ENCODE data around the gene FCSK. TPM values are rescaled to one million over a fixed set of nuclear protein-coding genes. Genes with fewer than 3 reads are reported as not detected.

Gene FCSK
- total RNA-seq, 3 donors from 2014 or later: 30.1 to 47.4 (median 33.0) TPM

DNA sequence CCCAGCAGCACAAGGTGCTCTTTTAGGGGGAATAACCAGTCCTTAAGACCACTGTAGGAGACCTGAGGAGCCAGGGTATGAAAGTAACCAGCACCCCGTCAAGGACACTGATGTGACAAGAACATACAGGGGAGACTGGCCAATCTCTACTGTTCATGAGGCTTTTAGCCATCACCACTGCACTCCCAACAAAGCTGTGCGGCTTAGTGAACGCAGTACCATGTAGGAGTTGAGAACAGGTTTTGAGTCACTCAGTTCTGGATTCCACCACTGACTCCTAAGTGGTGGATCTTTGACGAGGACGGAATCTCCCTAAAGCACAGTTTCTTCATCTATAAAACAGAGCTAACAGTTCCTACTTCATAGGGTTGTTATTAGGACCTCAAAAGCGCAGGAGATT lies 42.1 kb downstream of the FCSK start:
- intact Hi-C loops (cut with DNase I, micrococcal nuclease): no loop called here
- TF ChIP-seq, protein P1, sequence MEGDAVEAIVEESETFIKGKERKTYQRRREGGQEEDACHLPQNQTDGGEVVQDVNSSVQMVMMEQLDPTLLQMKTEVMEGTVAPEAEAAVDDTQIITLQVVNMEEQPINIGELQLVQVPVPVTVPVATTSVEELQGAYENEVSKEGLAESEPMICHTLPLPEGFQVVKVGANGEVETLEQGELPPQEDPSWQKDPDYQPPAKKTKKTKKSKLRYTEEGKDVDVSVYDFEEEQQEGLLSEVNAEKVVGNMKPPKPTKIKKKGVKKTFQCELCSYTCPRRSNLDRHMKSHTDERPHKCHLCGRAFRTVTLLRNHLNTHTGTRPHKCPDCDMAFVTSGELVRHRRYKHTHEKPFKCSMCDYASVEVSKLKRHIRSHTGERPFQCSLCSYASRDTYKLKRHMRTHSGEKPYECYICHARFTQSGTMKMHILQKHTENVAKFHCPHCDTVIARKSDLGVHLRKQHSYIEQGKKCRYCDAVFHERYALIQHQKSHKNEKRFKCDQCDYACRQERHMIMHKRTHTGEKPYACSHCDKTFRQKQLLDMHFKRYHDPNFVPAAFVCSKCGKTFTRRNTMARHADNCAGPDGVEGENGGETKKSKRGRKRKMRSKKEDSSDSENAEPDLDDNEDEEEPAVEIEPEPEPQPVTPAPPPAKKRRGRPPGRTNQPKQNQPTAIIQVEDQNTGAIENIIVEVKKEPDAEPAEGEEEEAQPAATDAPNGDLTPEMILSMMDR (IDR thresholded peaks at IDR 0.05): no peak

DNA sequence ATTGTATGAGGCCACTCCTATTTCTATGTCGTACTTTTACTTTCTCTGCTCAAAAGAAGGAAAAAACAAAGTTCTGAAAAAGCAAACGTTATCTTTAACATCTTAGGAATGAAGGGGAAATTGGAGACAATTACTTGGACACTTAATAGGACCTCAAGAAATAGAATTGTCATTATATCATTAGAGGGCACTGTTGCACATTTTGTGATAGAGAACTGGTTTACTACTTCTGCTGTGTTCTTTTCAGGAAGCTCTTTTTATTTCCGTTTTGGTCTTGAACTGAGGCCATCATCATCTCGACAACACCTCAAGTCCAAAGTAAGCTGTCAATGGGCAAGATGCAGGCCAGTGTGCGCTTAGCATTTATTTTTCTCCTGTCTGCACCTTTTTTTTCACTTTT lies 54.4 kb downstream of the FCSK start:
- no peak for DNase-seq
- intact Hi-C loops (cut with DNase I, micrococcal nuclease): no loop called here
- peak; percentile 16 for ATAC-seq
- H3K36me3 ChIP-seq (ENCODE audit: low read depth): peaks cover 14% of the 10 kb centered on the region
- H3K4me1 ChIP-seq (ENCODE audit: low read depth): no peaks in the 10 kb centered on the region
- H3K4me3 ChIP-seq: no peak overlapping the region
- H3K9me3 ChIP-seq: no peaks in the 10 kb centered on the region
- TF ChIP-seq, protein P1 (IDR thresholded peaks at IDR 0.05): no peak

More for the DNA sequence above, 42.1 kb downstream of the FCSK start:
- H3K36me3 ChIP-seq (ENCODE audit: low read depth): peaks cover 6% of the 10 kb centered on the region
- H3K4me1 ChIP-seq (ENCODE audit: low read depth): no peaks in the 10 kb centered on the region
- no peak for ATAC-seq
- no peak overlapping the region for H3K4me3 ChIP-seq
- H3K9me3 ChIP-seq: no peaks in the 10 kb centered on the region
- DNase-seq: no peak

GRCh38 chr16:70510216-70510615 lies 55.8 kb downstream of the FCSK start:
- Histone ChIP-seq H3K9me3 (no peaks in the 10 kb centered on the region), H3K36me3 (ENCODE audit: low read depth) (peaks cover 14% of the 10 kb centered on the region), H3K4me1 (ENCODE audit: low read depth) (no peaks in the 10 kb centered on the region), H3K4me3 (no peak overlapping the region)
- TF ChIP-seq, protein P1 (IDR thresholded peaks at IDR 0.05): no peak
- DNase-seq (no peak), ATAC-seq (no peak)
- intact Hi-C loops (cut with DNase I, micrococcal nuclease): no loop called here

- intact Hi-C loops (cut with DNase I, micrococcal nuclease): no loop called here
- Histone ChIP-seq H3K4me1 (ENCODE audit: low read depth) (no peaks in the 10 kb centered on the region), H3K9me3 (no peaks in the 10 kb centered on the region), H3K36me3 (ENCODE audit: low read depth) (peaks cover 19% of the 10 kb centered on the region), H3K4me3 (no peak overlapping the region)
- DNase-seq: no peak
- TF ChIP-seq, protein P1 (IDR thresholded peaks at IDR 0.05): no peak
- no peak for ATAC-seq
These were observed 57.4 kb downstream of the FCSK start for GRCh38 chr16:70511833-70512232.

DNA sequence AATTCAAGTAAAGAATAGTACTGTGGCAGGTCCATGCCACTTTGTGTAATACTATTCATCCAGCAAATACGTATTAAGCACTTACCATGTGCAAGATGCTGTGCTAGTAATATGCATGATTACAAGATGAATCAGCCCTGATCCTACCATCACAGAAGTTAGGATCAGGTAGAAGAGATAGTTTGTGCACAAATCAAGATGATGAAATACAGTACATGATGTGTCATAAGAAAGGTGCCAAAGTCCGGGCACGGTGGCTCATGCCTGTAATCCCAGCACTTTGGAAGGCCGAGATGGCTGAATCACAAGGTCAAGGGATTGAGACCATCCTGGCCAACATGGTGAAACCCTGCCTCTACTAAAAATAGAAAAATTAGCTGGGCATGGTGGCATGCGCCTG lies 58.1 kb downstream of the FCSK start:
- H3K9me3 ChIP-seq: no peaks in the 10 kb centered on the region
- ATAC-seq (no peak), DNase-seq (no peak)
- TF ChIP-seq, protein P1 (IDR thresholded peaks at IDR 0.05): no peak
- intact Hi-C loops (cut with DNase I, micrococcal nuclease): no loop called here
- H3K36me3 ChIP-seq (ENCODE audit: low read depth): peaks cover 23% of the 10 kb centered on the region
- no peaks in the 10 kb centered on the region for H3K4me1 ChIP-seq (ENCODE audit: low read depth)
- H3K4me3 ChIP-seq: no peak overlapping the region
